Activated T-cell treated with anti-CD3 and anti-CD28 coated beads for 1 hour (primary cell): Measurements from ENCODE around the gene COPE.
"Not testable (repeated sequence)": the region's sequence is repeated elsewhere in the genome, so short reads cannot be mapped to it uniquely, and the experiment has no call there.

Source experiments
- DNase-seq: peaks from one replicate; pipeline ENCODE4 v3.0.0-alpha.2; 2020; ENCODE audit warnings: low read depth

The COPE gene

GRCh38 chr19:18908917-18909619 is 10.1 kb downstream of the COPE start:
- DNase-seq, result no peak

GRCh38 chr19:18906605-18907519 is 12.3 kb downstream of the COPE start:
- no peak for DNase-seq

- DNase-seq, result no peak
These were observed 13.5 kb downstream of the COPE start for GRCh38 chr19:18905513-18906236.

GRCh38 chr19:18905058-18905456 is 14.1 kb downstream of the COPE start:
- no peak for DNase-seq

GRCh38 chr19:18904334-18905057 is 14.7 kb downstream of the COPE start:
- DNase-seq, result no peak

GRCh38 chr19:18903156-18904037 is 15.8 kb downstream of the COPE start:
- no peak for DNase-seq

- DNase-seq, result not testable (repeated sequence)
These were observed 16.7 kb downstream of the COPE start for GRCh38 chr19:18902519-18902918.

GRCh38 chr19:18901491-18901890 is 17.7 kb downstream of the COPE start:
- no peak for DNase-seq

GRCh38 chr19:18900700-18901481 is 18.3 kb downstream of the COPE start:
- no peak for DNase-seq

- no peak for DNase-seq
These were observed 19.3 kb downstream of the COPE start for GRCh38 chr19:18899624-18900560.

GRCh38 chr19:18898607-18899408 is 20.4 kb downstream of the COPE start:
- no peak for DNase-seq

GRCh38 chr19:18898081-18898606 is 21.0 kb downstream of the COPE start:
- no peak for DNase-seq

- DNase-seq, result no peak
These were observed 21.8 kb downstream of the COPE start for GRCh38 chr19:18897094-18898029.

- DNase-seq, result no peak
These were observed 22.8 kb downstream of the COPE start for GRCh38 chr19:18896421-18896841.

GRCh38 chr19:18895824-18896341 is 23.3 kb downstream of the COPE start, which contains the start of gene CERS1:
CERS1 (minus strand) TSS chr19:18896158; CDS start chr19:18896072, 86 bp downstream.
- DNase-seq, result no peak
